Rectal smooth muscle tissue (tissue), 1 donor: ENCODE data around the gene PRR16.

Experiments
- H3K27ac ChIP-seq: one replicate; pipeline ENCODE4 v1.7.0; 2013; ENCODE audit warnings: low read depth, low read length, inconsistent platforms
- H3K27me3 ChIP-seq: one replicate; pipeline ENCODE4 v1.7.0; 2013; ENCODE audit warnings: low read length; ENCODE audit not compliant: control insufficient read depth, insufficient read depth
- H3K36me3 ChIP-seq: one replicate; pipeline ENCODE4 v1.7.0; 2013; ENCODE audit warnings: low read length; ENCODE audit not compliant: control insufficient read depth, insufficient read depth
- H3K4me1 ChIP-seq: one replicate; pipeline ENCODE4 v1.7.0; 2013; ENCODE audit warnings: low read length; ENCODE audit not compliant: control insufficient read depth, insufficient read depth
- H3K4me3 ChIP-seq: one replicate; pipeline ENCODE4 v1.7.0; 2013; ENCODE audit warnings: low read length
- H3K9ac ChIP-seq: one replicate; pipeline ENCODE4 v1.7.0; 2013; ENCODE audit warnings: low read length

Gene PRR16

GRCh38 chr5:120655828-120656435, 191.8 kb downstream of the PRR16 start:
- H3K36me3 ChIP-seq, result no peaks in the 10 kb centered on the region
- H3K4me1 ChIP-seq, result no peaks in the 10 kb centered on the region
- no peak overlapping the region for H3K4me3 ChIP-seq
- no peak overlapping the region for H3K9ac ChIP-seq
- H3K27me3 ChIP-seq, result no peaks in the 10 kb centered on the region
- no peak overlapping the region for H3K27ac ChIP-seq

- Histone ChIP-seq H3K4me1 (no peaks in the 10 kb centered on the region), H3K27ac (no peak overlapping the region), H3K27me3 (no peaks in the 10 kb centered on the region), H3K9ac (no peak overlapping the region), H3K36me3 (no peaks in the 10 kb centered on the region), H3K4me3 (no peak overlapping the region)
Measured at GRCh38 chr5:120657104-120657503, 193.0 kb downstream of the PRR16 start.

GRCh38 chr5:120677481-120677880, 213.4 kb downstream of the PRR16 start:
- Histone ChIP-seq H3K27ac (no peak overlapping the region), H3K4me1 (no peaks in the 10 kb centered on the region), H3K4me3 (no peak overlapping the region), H3K9ac (no peak overlapping the region), H3K36me3 (no peaks in the 10 kb centered on the region), H3K27me3 (no peaks in the 10 kb centered on the region)

- Histone ChIP-seq H3K9ac (no peak overlapping the region), H3K4me1 (no peaks in the 10 kb centered on the region), H3K27ac (no peak overlapping the region), H3K36me3 (no peaks in the 10 kb centered on the region), H3K27me3 (no peaks in the 10 kb centered on the region), H3K4me3 (no peak overlapping the region)
Measured at GRCh38 chr5:120678279-120678678, 214.2 kb downstream of the PRR16 start.

- Histone ChIP-seq H3K4me3 (no peak overlapping the region), H3K36me3 (no peaks in the 10 kb centered on the region), H3K9ac (no peak overlapping the region), H3K4me1 (no peaks in the 10 kb centered on the region), H3K27ac (no peak overlapping the region), H3K27me3 (no peaks in the 10 kb centered on the region)
Measured at GRCh38 chr5:120682851-120683250, 218.8 kb downstream of the PRR16 start.

- Histone ChIP-seq H3K36me3 (no peaks in the 10 kb centered on the region), H3K27me3 (no peaks in the 10 kb centered on the region), H3K4me1 (no peaks in the 10 kb centered on the region), H3K27ac (no peak overlapping the region), H3K9ac (no peak overlapping the region), H3K4me3 (no peak overlapping the region)
Measured at GRCh38 chr5:120683580-120683979, 219.5 kb downstream of the PRR16 start.

- Histone ChIP-seq H3K4me3 (no peak overlapping the region), H3K4me1 (no peaks in the 10 kb centered on the region)
Measured at GRCh38 chr5:120684213-120684612, 220.1 kb downstream of the PRR16 start.

GRCh38 chr5:120684749-120685415, 220.8 kb downstream of the PRR16 start:
- Histone ChIP-seq H3K4me1 (no peaks in the 10 kb centered on the region), H3K27ac (no peak overlapping the region), H3K9ac (no peak overlapping the region), H3K27me3 (no peaks in the 10 kb centered on the region), H3K36me3 (no peaks in the 10 kb centered on the region), H3K4me3 (no peak overlapping the region)

More at GRCh38 chr5:120684213-120684612, 220.1 kb downstream of the PRR16 start:
- H3K27me3 ChIP-seq, result no peaks in the 10 kb centered on the region
- H3K9ac ChIP-seq, result no peak overlapping the region
- no peaks in the 10 kb centered on the region for H3K36me3 ChIP-seq
- no peak overlapping the region for H3K27ac ChIP-seq

- no peaks in the 10 kb centered on the region for H3K36me3 ChIP-seq
- H3K9ac ChIP-seq, result no peak overlapping the region
- no peaks in the 10 kb centered on the region for H3K27me3 ChIP-seq
- no peak overlapping the region for H3K27ac ChIP-seq
- no peak overlapping the region for H3K4me3 ChIP-seq
- H3K4me1 ChIP-seq, result no peaks in the 10 kb centered on the region
Measured at GRCh38 chr5:120690621-120691407, 226.7 kb downstream of the PRR16 start.

GRCh38 chr5:120692325-120692724, 228.2 kb downstream of the PRR16 start:
- H3K27ac ChIP-seq, result no peak overlapping the region
- H3K9ac ChIP-seq, result no peak overlapping the region
- no peaks in the 10 kb centered on the region for H3K27me3 ChIP-seq
- H3K36me3 ChIP-seq, result no peaks in the 10 kb centered on the region
- no peaks in the 10 kb centered on the region for H3K4me1 ChIP-seq
- no peak overlapping the region for H3K4me3 ChIP-seq

GRCh38 chr5:120695368-120695880, 231.3 kb downstream of the PRR16 start:
- Histone ChIP-seq H3K9ac (no peak overlapping the region), H3K27ac (no peak overlapping the region), H3K27me3 (no peaks in the 10 kb centered on the region), H3K4me1 (no peaks in the 10 kb centered on the region), H3K36me3 (no peaks in the 10 kb centered on the region), H3K4me3 (no peak overlapping the region)

- H3K27me3 ChIP-seq, result no peaks in the 10 kb centered on the region
- no peak overlapping the region for H3K27ac ChIP-seq
- H3K36me3 ChIP-seq, result no peaks in the 10 kb centered on the region
- no peak overlapping the region for H3K9ac ChIP-seq
- H3K4me3 ChIP-seq, result no peak overlapping the region
- no peaks in the 10 kb centered on the region for H3K4me1 ChIP-seq
Measured at GRCh38 chr5:120697147-120697546, 233.0 kb downstream of the PRR16 start.
